Iris pigment epithelial cell (primary cell): ENCODE data around the gene S100A16.
"Not testable (repeated sequence)": the region's sequence is repeated elsewhere in the genome, so short reads cannot be mapped to it uniquely, and the experiment has no call there.

Experiments used
- DNase-seq: peaks from one replicate; pipeline ENCODE4 v3.0.0-alpha.2; 2011; ENCODE audit warnings: low read depth

S100A16 gene

GRCh38 chr1:153612755-153613331 lies at the start of gene S100A16:
Gene S100A16 (minus strand): TSS chr1:153613137. CDS start chr1:153608151, 4,986 bp downstream.
- DNase-seq, result peak; percentile 56

DNA sequence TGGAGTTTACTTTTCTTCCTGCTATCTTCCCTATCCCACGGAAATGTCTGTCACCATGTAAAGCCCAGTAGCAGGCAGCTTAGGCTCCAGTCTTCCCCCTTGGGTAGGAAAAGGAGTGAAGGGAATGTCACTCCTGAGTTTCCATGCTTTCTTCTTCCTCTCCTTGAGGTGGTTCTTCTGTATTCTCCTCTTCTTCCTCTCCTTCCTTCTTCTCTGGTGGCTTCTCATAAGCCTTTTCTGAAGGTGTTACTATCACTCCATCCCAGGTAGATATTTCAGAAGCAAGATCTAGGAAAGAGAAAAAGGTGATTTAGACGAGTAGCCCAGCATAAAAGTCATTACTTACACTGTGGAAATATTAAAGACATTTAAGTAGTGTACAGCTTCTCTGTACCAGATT lies 49.3 kb upstream of the S100A16 start:
- no peak for DNase-seq

DNA sequence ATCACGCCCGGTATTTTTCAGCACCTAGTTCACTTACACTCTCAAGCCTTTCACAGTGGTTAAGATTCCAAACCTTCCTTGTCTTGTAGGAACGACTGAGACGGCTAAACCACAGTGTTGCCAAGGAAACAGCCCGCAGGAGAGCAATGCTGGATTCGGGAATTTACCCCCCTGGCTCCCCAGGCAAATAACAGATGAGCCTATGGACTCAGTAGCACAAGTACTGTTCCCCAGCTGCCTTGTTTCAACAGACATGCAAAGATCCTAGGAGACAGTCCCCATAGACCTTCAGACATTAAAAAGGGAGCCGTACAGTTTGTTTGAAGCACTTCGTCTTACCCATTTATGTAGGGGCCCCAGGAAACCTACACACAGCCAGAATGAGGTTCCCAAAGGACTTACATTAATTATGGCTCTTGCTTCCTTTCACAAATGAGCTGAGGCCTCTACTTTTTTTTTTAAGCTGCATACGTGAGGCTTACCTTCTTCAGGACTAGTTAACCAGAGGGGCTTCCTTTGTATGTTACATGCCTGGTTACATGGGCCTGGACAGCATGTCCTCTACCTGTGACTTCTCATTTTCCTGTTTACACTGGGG lies 48.3 kb upstream of the S100A16 start:
- no peak for DNase-seq

GRCh38 chr1:153659656-153660055 lies 46.7 kb upstream of the S100A16 start:
- no peak for DNase-seq

DNA sequence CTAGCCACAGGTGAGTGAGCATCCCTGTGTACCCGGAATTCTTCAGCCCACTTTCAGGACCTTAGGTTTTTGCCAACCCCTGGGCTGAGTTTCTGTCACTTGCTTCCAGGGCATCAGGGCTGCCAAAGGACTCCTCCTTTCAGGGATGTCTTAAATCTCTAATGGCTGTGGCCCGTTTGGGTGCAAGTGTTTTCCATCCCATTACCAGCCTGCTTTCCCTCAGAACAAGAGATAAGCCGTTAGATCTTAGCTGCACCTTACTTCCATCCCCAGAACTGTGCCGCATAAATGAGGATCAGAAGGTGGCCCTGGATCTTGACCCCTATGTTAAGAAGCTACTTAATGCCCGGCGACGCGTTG lies 46.2 kb upstream of the S100A16 start:
- no peak for DNase-seq

- DNase-seq, result peak; percentile 86
Observed at GRCh38 chr1:153658400-153659174, 45.6 kb upstream of the S100A16 start, which contains the start of gene SNAPIN. Gene SNAPIN (plus strand): TSS chr1:153658703. CDS start chr1:153658744, 41 bp downstream.

GRCh38 chr1:153655333-153655732 lies 42.4 kb upstream of the S100A16 start:
- DNase-seq, result no peak

- peak; percentile 66 for DNase-seq
Observed at GRCh38 chr1:153652805-153653500, 40.0 kb upstream of the S100A16 start.

DNA sequence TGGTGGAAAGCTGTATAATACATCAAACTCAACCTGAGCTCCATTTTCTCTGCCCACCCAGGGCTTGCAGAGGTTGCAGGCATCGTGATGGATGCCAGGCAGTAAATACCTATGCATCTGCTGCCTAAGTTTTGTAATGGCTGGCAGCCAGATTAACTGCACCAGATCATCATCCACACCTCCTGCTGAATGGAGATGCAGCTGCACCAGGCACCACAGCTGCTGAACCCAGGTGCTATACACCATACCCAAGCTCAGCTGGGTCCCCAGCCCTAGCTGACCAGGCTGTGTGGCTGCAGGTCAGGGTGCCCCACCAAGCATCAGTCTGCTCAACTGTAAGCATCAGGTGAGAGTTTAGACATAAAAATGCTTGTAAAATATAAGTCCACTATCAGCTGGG lies 38.8 kb upstream of the S100A16 start:
- no peak for DNase-seq

- DNase-seq, result no peak
Observed at GRCh38 chr1:153649863-153650235, 36.9 kb upstream of the S100A16 start.

DNA sequence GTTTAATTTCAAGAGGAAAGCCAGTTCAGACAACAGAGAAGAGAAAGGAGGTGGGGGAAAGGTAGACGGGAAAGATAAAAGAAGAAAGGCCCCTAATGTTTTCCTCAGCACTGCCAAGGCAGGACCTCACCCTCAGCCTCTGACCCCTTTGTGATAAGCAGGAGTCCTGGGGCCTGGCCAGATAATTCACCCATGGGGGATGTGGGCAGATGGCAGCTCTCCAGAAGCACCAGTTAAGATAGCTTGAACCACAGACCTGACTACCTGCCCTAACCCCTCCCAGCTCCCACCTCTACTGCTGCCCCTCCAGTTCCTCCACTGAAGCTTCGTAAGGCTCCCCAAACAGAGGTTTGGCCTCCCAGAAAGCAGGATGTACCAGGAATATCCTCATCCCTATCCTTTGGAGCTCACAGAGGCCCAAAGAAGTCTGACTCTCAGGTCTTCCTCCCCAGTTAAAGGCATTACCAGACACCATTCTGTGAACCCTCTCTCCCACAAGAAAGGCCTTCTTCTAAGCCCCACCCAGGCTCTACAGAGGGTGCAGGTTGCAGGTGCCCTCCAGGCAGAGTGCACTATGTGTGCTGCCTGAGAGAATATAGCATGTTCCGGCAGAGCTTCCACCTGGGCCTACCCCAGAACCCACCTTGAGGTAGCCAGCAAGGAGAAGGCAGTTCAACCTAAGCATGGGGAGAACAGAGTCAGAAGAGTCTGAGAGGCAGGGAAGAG lies 36.4 kb upstream of the S100A16 start:
- no peak for DNase-seq

DNA sequence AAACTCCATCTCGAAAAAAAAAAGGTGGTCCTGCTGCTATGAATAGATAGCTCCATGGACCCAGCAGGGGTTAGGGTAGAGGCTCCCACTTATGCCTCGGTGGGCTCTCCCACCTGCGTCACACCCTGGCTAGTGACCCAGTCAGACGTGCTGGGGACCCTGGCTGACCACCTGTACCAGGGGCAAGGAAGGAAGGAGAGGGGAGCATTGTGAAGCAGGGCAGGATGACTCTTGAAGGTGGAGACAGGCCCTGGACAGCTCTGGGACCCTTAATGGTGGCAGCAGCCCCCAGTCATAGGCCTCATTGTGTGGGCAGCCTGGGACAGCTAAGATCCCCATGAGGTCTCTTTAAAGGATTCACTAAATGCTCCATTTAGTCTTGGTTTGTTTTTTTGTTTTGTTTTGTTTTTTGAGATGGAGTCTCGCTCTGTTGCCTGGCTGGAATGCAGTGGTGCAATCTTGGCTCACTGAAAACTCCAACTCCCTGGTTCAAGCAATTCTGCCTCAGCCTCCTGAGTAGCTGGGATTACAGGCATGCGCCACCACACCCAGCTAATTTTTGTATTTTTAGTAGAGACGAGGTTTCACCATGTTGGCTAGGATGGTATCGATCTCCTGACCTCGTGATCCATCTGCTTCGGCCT lies 35.2 kb upstream of the S100A16 start:
- no peak for DNase-seq

GRCh38 chr1:153647346-153647714 lies 34.4 kb upstream of the S100A16 start:
- no peak for DNase-seq

- no peak for DNase-seq
Observed at GRCh38 chr1:153646672-153647345, 33.9 kb upstream of the S100A16 start.

DNA sequence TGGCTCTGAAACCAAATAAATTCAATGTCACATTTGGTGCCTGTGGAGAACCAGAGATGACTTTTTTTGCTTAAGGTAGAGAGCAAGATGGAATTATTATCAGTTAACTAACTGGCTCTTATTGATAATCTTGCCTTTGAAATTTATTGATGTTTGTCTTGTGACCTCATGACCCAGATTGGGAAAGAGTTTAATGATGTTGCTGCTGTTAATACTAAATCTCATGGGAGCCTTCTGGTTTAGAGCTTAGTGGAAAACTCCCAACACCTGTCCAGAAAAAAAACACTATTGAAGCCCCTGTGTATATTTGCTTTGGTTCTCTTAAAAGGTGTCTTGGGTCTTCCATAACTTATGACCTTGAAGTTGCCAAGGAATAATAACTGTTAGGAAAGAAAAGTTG lies 30.9 kb upstream of the S100A16 start:
- DNase-seq, result no peak

GRCh38 chr1:153643100-153643499 lies 30.2 kb upstream of the S100A16 start:
- DNase-seq, result no peak

DNA sequence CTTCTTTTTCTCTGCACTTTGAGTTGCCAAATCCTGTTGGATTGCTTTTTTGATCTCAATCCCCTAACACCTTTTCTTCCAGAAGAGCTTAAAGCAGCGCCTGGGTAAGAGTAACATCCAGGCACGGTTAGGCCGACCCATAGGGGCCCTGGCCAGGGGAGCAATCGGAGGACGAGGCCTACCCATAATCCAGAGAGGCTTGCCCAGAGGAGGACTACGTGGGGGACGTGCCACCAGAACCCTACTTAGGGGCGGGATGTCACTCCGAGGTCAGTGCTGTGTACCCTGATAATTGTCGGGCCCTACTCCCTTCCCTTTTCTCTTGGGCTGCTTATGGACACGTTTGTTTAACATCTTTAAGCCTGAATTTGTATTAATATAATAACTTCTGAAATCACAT lies 29.2 kb upstream of the S100A16 start:
- no peak for DNase-seq

GRCh38 chr1:153640861-153641260 lies 27.9 kb upstream of the S100A16 start:
- no peak for DNase-seq

- DNase-seq, result not testable (repeated sequence)
Observed at GRCh38 chr1:153640213-153640612, 27.3 kb upstream of the S100A16 start.

DNA sequence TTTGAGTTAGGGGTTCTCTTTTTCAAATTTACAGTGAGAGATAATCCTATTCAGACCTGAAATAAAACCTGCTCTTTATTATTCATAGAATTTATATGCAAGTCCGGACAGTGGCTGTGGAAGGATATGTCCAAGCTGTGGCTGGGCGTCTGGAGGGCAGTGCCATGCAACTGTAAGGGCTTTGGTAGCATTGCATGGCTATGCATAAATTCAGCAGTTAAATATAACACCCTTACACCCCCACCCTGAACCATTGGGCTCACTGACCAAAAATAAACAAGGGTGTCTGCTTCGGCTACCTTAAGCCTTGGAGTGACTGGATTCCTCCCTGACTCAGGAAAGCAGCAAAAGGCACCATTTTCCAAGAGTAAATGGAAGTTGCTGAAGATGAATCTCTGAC lies 26.3 kb upstream of the S100A16 start:
- DNase-seq, result no peak

DNA sequence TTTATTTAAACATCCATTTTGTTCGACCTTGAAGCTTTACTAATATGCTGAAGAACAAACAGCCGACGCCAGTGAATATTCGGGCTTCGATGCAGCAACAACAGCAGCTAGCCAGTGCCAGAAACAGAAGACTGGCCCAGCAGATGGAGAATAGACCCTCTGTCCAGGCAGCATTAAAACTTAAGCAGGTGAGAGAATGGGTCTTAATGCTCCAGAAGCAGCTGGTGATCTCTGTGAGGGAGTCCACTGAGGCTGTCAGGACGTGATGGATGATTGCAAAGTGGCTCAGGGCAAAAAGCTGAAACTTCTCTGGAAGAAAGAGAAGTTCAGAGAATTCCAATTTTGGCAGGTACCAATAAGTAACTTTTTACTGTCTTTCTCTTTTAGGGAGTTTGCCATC lies 25.3 kb upstream of the S100A16 start:
- no peak for DNase-seq
